Amniotic epithelial cell (primary cell): ENCODE measurements around the gene GAB2.
A peak's percentile ranks its signal among the peaks of the same experiment; 100 is the strongest.
"Not testable (repeated sequence)": the region's sequence is repeated elsewhere in the genome, so short reads cannot be mapped to it uniquely, and the experiment has no call there.

Experiments used
- DNase-seq: peaks from one replicate; pipeline ENCODE4 v3.0.0-alpha.2; 2010; ENCODE audit warnings: low read depth

GAB2 gene

DNA sequence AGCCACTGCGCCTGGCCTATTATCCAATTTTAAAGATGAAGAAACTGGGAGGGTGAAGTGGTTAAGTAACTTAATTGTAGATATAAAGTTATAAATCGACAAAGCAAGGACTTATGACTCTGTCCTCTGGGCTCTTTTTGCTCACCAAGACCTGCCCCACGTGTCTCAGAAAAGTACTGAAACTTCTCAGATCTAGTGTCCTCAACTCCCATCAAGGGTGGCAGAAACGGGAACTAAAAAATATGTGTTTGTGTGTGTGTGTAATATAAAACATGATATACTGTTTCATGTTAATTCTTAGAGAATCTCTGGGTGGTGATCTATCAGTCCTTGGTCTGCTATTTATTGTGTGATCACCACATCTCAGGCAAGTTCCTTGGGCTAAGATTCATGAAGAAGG, 104.9 kb downstream of the GAB2 start:
- no peak for DNase-seq

- DNase-seq, result no peak
Observed at GRCh38 chr11:78311702-78312371, 105.8 kb downstream of the GAB2 start.

DNA sequence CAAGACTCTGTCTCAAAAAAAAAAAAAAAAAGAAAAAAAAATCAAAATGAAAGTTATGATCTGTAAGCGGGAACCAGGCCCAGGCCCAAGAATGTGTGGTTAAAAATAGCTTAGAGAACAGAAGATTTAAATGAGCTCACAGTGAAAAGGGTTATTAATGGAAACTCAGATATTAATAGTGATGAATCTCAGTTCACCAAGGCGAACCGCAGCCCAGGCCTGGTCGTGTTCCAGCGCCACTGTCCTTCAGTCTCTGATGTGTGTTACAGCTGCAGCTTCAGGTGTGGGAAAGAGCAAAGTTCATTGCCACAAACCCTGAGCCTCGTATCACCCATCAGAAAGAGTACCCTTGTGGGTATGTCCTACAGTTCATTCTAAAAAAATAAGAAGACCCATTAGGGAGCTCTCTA, 107.1 kb downstream of the GAB2 start:
- DNase-seq, result peak; percentile 41

GRCh38 chr11:78304201-78304600, 113.4 kb downstream of the GAB2 start:
- no peak for DNase-seq

DNA sequence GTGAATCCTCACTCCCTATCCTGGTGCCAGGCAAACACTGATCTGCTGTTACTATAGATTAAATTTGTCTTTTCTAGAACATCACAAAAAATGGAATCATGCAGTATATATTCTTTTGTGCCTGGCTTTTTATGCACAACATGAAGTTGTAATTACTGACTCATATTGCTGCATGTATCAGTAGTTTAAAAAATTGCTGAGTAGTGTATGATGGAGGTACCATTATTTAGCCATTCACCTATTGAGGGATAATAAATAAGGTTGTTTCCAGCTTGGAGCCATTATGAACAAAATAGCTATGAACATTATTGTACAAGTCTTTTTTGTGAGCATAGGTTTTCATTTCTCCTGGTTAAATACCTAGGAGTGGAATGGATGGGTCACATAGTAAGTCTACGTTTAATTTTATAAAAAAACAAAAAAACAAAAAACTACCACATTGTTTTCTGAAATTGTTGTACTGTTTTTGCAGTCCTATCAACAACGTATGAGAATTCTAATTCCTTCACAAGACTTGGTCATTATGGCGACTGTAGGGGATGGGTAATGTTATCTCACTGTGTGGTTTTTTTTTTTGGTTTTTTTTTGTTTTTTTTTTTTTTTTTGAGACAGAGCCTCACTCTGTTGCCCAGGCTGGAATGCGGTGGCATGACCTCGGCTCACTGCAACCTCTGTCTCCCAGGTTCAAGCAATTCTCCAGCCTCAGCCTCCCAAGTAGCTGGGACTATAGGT, 117.3 kb downstream of the GAB2 start:
- DNase-seq, result no peak

GRCh38 chr11:78299000-78299710, 118.5 kb downstream of the GAB2 start:
- no peak for DNase-seq

DNA sequence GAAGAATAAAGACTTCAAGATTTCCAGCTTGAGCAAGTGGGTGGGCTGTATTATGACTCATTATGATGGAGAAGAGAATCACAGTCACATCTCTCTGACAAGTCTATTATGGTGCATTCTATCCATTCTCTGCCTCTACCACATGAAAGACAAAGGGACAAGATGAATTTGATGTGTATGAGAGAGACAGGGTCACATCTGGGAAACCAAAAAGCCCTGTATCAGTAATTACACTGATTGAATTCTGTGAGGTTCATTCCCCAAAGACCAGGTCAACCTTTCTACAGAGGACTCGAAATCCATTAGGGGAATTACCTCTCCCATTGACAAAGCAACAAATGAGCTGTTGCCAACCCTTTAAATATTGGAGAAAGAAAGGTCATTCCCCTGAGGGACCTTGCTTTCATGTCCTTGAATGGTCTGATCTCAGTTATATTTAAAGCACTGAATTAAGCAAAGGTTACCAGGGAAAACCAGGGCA, 119.3 kb downstream of the GAB2 start:
- no peak for DNase-seq

DNA sequence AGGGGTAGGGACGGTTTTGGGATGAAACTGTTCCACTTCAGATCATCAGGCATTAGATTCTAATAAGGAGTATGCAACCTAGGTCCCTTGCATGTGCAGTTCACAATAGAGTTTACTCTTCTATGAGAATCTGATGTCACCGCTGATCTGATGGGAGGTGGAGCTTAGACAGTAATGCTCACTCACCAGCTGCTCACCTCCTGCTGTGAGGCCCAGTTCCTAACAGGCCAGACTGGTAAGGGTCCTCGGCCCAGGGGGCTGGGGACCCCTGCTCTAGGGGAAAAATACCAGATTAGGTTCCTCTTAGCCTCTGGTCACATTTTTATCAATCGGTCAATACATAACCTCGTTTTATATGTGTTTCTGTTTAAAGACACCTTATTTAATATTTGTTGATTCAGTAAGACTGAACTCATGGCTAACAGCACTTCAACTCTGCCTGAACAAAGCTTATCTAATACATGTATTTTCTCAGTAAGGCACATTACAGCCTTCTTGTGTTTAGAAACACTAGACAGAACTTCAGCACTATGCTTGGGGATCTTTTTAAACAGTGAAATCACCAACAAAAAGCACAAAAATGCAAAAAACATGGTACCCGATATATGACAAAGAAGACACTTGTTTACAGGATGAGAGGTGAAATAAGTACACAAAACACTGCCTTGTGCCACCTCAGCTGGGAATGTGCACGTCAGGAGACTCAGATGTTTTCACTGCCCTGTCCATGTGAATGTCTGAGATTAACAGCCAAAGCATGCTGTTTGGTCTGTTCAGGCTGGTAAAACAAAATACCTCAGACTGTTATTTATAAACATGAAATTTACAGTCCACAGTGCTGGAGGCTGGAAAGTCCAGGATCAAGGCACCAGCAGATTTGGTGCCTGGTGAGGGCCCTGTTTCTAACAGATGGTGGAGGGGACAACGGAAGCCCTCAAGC, 121.4 kb downstream of the GAB2 start:
- DNase-seq, result peak; percentile 62

DNA sequence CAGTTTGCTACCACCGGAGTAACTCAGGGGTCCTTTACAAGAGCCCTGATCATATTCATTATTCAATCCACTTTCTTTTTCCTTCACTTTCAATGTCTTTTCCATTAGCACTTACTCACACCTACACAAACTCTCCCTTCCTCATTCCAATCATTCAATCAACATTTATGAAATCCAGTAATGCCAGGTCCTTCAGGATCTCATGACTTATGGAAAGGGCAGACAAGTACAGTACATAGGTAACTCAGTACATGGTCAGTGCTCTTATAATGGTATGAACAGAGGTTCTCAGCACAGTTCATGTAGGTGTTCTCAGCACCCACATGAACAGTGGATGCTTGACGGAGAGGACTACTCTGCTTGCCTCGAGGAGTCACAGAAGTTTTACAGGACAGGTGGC, 122.3 kb downstream of the GAB2 start:
- no peak for DNase-seq

GRCh38 chr11:78294100-78294499, 123.5 kb downstream of the GAB2 start:
- DNase-seq, result not testable (repeated sequence)

DNA sequence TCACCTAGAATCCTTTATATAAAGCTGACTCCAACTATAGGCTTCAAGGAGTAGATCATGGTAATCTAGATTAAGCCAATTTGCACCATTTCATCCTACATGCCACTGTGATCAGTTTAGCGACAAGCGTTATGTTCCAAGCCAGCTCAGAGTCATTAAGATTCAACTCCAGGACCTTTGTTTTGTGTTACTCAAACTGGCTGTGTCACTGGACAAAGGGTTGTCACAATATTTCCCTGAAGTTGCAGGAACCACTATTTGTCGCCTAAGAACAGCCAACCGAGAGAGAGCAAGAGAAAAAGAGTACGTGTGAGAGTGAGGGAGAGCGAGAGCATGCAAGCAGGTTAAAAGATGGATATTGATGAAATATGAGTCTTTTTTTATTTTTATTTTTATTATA, 124.1 kb downstream of the GAB2 start:
- no peak for DNase-seq

- peak; percentile 59 for DNase-seq
Observed at GRCh38 chr11:78292109-78292803, 125.4 kb downstream of the GAB2 start.

DNA sequence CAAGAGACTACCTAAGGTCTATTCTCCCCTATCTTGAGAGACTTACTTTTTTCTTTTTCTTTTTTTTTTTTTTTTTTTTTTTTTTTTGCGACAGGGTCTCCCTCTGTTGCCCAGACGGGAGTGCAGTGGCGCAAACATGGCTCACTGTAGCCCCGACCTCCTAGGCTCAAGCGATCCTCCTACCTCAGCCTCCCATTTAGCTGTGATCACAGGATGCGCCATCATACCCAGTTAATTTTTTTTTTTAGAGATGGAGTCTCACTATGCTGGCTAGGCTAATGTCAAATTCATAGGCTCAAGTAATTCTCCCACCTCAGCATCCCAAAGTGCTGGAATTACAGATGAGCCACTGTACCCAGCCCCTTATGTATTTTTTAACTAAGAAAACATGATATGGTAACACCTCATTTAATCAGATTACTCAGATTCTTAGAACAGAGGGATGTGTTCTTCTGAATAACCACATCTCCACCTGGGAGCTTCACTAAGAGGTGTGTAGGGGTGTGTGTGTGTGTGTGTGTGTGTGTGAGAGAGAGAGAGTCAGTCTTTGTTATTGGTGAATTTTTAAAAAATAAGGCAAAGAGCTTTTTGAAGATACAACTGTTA, 126.0 kb downstream of the GAB2 start:
- DNase-seq, result no peak

DNA sequence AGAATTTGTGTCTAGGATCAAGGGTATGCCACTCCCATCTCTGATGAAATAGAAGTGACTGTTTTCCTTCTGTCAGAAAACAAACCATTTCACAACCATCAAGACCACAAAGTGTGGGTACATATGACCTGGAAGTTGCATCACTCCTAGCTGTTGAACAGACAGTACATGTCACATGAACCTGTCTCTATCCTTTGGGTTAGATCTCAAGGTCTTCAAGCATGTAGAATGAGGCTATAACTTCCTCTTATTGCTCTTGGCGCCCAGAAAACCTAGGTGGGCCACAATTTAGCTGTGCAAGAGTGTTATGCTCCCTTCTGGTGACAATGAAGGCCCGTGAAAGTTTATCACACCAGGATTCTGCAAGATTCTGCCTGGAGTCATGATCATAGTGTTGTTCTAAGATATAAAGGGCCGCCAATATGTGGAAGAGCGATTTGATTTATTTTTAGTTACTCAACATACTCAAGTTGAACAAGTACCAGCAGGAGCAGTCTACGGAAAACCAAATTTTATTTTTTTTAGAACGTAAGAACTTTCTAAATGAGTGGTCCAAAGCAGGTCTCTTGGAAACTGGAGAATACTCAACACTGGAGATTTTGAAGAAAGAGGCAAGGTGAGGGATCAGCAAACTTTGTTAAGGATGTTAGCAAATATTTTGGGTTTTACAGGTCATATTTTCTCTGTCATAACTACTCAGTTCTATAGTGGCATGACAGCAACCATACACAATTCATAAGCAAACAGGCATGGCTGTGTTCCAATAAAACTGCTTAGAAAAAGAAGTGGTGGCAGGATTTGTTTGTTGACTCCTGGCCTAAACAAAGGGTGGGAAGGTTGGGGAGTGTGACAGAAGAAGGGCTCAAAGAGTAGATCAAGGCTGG, 127.1 kb downstream of the GAB2 start:
- DNase-seq, result peak; percentile 99

GRCh38 chr11:78289552-78290292, 127.9 kb downstream of the GAB2 start:
- DNase-seq, result no peak

DNA sequence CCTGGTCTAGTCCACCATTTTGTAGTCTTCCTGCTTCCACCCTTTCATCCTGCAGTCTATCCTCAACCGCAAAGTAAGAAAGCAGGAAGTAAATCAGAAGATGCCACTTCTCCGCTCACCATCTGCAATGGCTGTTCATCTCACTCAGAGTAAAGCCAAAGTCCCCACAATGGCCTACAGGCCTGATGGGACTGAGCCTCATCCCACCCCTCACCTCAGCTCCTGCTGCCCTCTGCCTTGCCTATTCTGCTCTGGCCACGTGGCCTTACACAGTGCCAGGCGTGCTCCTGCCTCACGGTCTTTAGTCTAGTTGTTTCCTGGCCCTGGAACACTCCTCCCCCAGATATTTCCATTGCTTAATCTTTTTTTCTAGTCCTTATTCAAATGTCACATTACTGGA, 133.4 kb downstream of the GAB2 start:
- DNase-seq, result no peak

GRCh38 chr11:78282821-78283220, 134.8 kb downstream of the GAB2 start:
- no peak for DNase-seq

DNA sequence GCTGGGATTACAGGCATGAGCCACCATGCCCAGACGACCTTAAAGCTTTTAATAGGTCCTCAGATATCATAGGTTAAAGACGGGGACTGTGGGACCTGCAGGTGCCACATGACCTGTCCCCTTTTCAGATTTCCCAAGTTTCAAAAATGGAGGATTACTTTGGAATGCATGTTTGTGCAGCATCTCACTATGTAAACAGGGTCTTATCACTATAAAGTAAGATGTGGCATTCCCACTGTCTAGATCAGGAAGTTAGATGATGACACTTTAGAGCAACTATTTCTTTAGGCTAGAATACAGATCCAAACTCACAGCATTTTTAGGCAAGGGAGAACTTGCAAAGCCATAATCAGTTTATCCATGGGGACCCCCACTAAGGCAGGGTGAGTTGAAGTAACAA, 136.1 kb downstream of the GAB2 start:
- no peak for DNase-seq
